GM06990 (cell line): ENCODE results near the gene PIGS.

ENCODE experiments used
- DNase-seq: peaks from one replicate; pipeline ENCODE4 v3.0.0-alpha.2; 2011; ENCODE audit not compliant: insufficient read length; ENCODE audit errors: extremely low read depth
- H3K27me3 ChIP-seq: replicated peaks from 2 replicates; pipeline ENCODE4 v1.6.0; 2011; ENCODE audit warnings: low read length; ENCODE audit not compliant: control insufficient read depth, insufficient read depth
- H3K36me3 ChIP-seq: 2 replicates; pipeline ENCODE4 v1.5.1; 2011; ENCODE audit warnings: low read length; ENCODE audit not compliant: control insufficient read depth, insufficient read depth
- H3K4me3 ChIP-seq: replicated peaks from 2 replicates; pipeline ENCODE4 v1.5.1; 2011; ENCODE audit warnings: low read depth, mild to moderate bottlenecking, control low read depth, low read length
- CTCF ChIP-seq: IDR thresholded peaks from 2 replicates; pipeline ENCODE4 v1.5.1; 2011; ENCODE audit warnings: low read length, control low read depth, mild to moderate bottlenecking, inconsistent platforms; ENCODE audit not compliant: insufficient read depth, poor library complexity, severe bottlenecking

Gene PIGS

GRCh38 chr17:28545141-28545503 lies 26.2 kb downstream of the PIGS start:
- no peak for DNase-seq
- H3K4me3 ChIP-seq = no peak overlapping the region
- TF ChIP-seq CTCF = no peak

GRCh38 chr17:28544402-28545140 lies 26.8 kb downstream of the PIGS start:
- Histone ChIP-seq H3K36me3 (peaks cover 17% of the 10 kb centered on the region), H3K27me3 (no peaks in the 10 kb centered on the region), H3K4me3 (no peak overlapping the region)
- DNase-seq = no peak
- TF ChIP-seq CTCF = no peak

More at GRCh38 chr17:28545141-28545503, 26.2 kb downstream of the PIGS start:
- Histone ChIP-seq H3K36me3 (peaks cover 17% of the 10 kb centered on the region), H3K27me3 (no peaks in the 10 kb centered on the region)

GRCh38 chr17:28541439-28541838 lies 29.9 kb downstream of the PIGS start:
- no peak for DNase-seq
- no peak for TF ChIP-seq CTCF

GRCh38 chr17:28540231-28540630 lies 31.1 kb downstream of the PIGS start:
- DNase-seq = no peak
- no peak overlapping the region for H3K4me3 ChIP-seq
- H3K36me3 ChIP-seq = no peaks in the 10 kb centered on the region; the same call in 1 of the 2 replicates
- no peaks in the 10 kb centered on the region for H3K27me3 ChIP-seq
- no peak for TF ChIP-seq CTCF

More at GRCh38 chr17:28541439-28541838, 29.9 kb downstream of the PIGS start:
- H3K4me3 ChIP-seq = no peak overlapping the region
- no peaks in the 10 kb centered on the region for H3K27me3 ChIP-seq
- peaks cover 3% of the 10 kb centered on the region for H3K36me3 ChIP-seq

GRCh38 chr17:28538296-28538895 lies 32.9 kb downstream of the PIGS start:
- Histone ChIP-seq H3K27me3 (no peaks in the 10 kb centered on the region), H3K4me3 (no peak overlapping the region), H3K36me3 (no peaks in the 10 kb centered on the region)
- TF ChIP-seq CTCF = no peak
- DNase-seq = no peak
